Measurements from ENCODE around the gene ZNF670.
"Not testable (repeated sequence)": the region's sequence is repeated elsewhere in the genome, so short reads cannot be mapped to it uniquely, and the experiment has no call there.

ZNF670 gene

GRCh38 chr1:247037511-247038320 is 40.9 kb downstream of the ZNF670 start:
- DNase-seq (ENCODE audit: low spot score), result no peak

- not testable (repeated sequence) for DNase-seq (ENCODE audit: low spot score)
Observed at GRCh38 chr1:247032306-247032705, 46.3 kb downstream of the ZNF670 start.
